Ishikawa (cell line): Measurements from ENCODE around the gene PDHA1.

Experiments
- EP300 ChIP-seq: IDR thresholded peaks from 2 replicates; pipeline ENCODE4 v1.6.1; 2012; ENCODE audit warnings: borderline replicate concordance
- FOXM1 ChIP-seq: IDR thresholded peaks from 2 replicates; pipeline ENCODE4 v1.6.1; 2012; ENCODE audit warnings: low read depth, borderline replicate concordance
- MAX ChIP-seq: IDR thresholded peaks from 2 replicates; pipeline ENCODE4 v1.6.1; 2012
- REST ChIP-seq: IDR thresholded peaks from 2 replicates; pipeline ENCODE4 v1.6.1; 2012; ENCODE audit warnings: low read depth, mild to moderate bottlenecking
- TAF1 ChIP-seq: IDR thresholded peaks from 2 replicates; pipeline ENCODE4 v1.6.1; 2012; ENCODE audit warnings: low read depth, mild to moderate bottlenecking
- USF1 ChIP-seq: IDR thresholded peaks from 2 replicates; pipeline ENCODE4 v1.6.1; 2012
- YY1 ChIP-seq: IDR thresholded peaks from 2 replicates; pipeline ENCODE4 v1.6.1; 2012; ENCODE audit warnings: low read depth

GRCh38 chrX:19372547-19373331, 29.0 kb downstream of the PDHA1 start:
- TF ChIP-seq REST (no peak), EP300 (no peak), TAF1 (no peak), FOXM1 (no peak), YY1 (no peak), MAX (no peak), USF1 (no peak)
